ENCODE data around the gene ME3. TPM values are rescaled to one million over a fixed set of nuclear protein-coding genes. Genes with fewer than 3 reads are reported as not detected.

The ME3 gene
- total RNA-seq, 2 experiments from 2014 or later = not detected

DNA sequence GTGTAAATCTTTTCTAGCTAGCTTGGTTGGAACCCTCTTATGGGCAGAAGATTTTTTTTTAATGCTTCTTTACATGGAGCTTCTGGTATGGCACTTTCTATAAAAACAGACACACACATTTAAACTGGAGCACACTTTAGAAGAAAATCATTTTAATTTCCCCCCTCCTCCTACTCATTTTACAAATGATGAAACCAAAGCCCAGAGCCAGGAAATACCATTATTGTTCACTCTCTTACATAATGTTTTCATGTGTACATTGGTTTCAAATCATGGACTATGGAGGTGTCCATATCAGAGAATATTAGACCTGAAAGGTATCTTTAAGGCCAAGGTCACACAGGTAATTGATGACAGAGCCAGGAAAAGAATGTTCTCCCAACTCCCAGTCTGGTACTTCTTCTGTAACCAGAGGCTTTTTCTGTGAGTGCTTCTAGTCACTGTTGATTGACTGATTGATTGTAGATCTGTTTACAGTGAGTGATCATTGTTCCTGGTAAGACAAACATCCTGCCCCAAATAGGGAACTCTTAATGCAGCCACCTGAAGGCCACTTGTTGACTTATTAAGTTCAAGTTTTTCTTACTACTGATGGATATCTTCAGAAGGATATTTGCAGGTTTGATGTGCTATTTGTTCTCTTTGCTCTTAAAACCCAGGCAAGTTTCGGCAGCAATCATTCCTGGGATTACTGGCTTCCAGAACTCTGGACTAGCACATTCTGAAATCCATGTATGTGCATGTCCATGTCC, 26.8 kb upstream of the ME3 start:
- Histone ChIP-seq H3K4me3 (ENCODE audit: low read depth, low read length, poor library complexity, severe bottlenecking) (no peak overlapping the region), H2AFZ (ENCODE audit: low read length) (no peak overlapping the region), H3K27ac (ENCODE audit: low read depth, low read length, poor library complexity, severe bottlenecking) (no peak overlapping the region), H3K9me2 (ENCODE audit: insufficient read depth, low read length) (no peaks in the 10 kb centered on the region), H4K20me1 (ENCODE audit: insufficient read depth, low read length) (no peaks in the 10 kb centered on the region), H3K79me2 (ENCODE audit: insufficient read depth, low read depth, low read length) (no peaks in the 10 kb centered on the region), H3K4me2 (ENCODE audit: low read length) (no peak overlapping the region), H3K9me3 (ENCODE audit: low read length) (no peaks in the 10 kb centered on the region), H3K4me1 (ENCODE audit: insufficient read depth, low read length, poor library complexity, severe bottlenecking) (no peaks in the 10 kb centered on the region), H3K36me3 (ENCODE audit: insufficient read depth, low read length) (no peaks in the 10 kb centered on the region)
- intact Hi-C loops (cut with micrococcal nuclease; ENCODE audit: unreplicated experiment) = no loop called here
- TF ChIP-seq EZH2phosphoT487 (IDR thresholded peaks at IDR 0.05; ENCODE audit: borderline replicate concordance, low read depth, low read length) = no peak
- TF ChIP-seq, protein P1, sequence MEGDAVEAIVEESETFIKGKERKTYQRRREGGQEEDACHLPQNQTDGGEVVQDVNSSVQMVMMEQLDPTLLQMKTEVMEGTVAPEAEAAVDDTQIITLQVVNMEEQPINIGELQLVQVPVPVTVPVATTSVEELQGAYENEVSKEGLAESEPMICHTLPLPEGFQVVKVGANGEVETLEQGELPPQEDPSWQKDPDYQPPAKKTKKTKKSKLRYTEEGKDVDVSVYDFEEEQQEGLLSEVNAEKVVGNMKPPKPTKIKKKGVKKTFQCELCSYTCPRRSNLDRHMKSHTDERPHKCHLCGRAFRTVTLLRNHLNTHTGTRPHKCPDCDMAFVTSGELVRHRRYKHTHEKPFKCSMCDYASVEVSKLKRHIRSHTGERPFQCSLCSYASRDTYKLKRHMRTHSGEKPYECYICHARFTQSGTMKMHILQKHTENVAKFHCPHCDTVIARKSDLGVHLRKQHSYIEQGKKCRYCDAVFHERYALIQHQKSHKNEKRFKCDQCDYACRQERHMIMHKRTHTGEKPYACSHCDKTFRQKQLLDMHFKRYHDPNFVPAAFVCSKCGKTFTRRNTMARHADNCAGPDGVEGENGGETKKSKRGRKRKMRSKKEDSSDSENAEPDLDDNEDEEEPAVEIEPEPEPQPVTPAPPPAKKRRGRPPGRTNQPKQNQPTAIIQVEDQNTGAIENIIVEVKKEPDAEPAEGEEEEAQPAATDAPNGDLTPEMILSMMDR (conservative IDR thresholded peaks at IDR 0.05; ENCODE audit: low read length) = no peak
- ChIA-PET CTCF (ENCODE audit: unreplicated experiment) (no interaction called here), POLR2A (interaction anchor here (0.6 kb wide), 2 partner anchors 89 to 1718 kb away, joined by 3 read pairs; no protein-coding TSS in a partner anchor)
- no peak for DNase-seq (ENCODE audit: low spot score)
- no TSS peak for BruUV-seq (replicated peaks)

DNA sequence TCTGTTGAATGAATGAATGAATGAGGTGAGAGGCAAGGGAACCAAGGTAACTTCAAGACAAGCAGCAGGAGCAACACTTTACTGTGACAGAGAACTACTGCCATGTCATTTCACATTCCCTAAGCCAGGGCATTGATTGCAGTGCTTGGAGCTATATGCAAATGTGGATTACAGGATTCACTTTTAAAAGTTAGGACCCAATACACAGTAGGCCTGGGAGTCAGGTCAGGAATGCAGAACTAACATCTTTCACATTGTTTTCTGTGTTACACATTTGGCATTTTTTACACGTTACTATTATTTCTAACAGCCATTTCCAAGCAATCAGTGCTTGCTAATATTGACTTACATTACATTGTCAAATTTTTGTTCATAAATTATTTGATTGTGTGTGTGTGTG, 26.2 kb upstream of the ME3 start:
- no peak overlapping the region for H3K27ac ChIP-seq (ENCODE audit: low read depth, low read length, poor library complexity, severe bottlenecking)
- CTCF ChIA-PET (ENCODE audit: unreplicated experiment) = no interaction called here
- no peaks in the 10 kb centered on the region for H3K36me3 ChIP-seq (ENCODE audit: insufficient read depth, low read length)
- POLR2A ChIA-PET = interaction anchor here (0.6 kb wide), 2 partner anchors 90 to 1718 kb away, joined by 3 read pairs; no protein-coding TSS in a partner anchor
- no peak overlapping the region for H3K4me2 ChIP-seq (ENCODE audit: low read length)
- H3K4me1 ChIP-seq (ENCODE audit: insufficient read depth, low read length, poor library complexity, severe bottlenecking) = no peaks in the 10 kb centered on the region
- no peaks in the 10 kb centered on the region for H4K20me1 ChIP-seq (ENCODE audit: insufficient read depth, low read length)
- H3K9me3 ChIP-seq (ENCODE audit: low read length) = no peaks in the 10 kb centered on the region
- intact Hi-C loops (cut with micrococcal nuclease; ENCODE audit: unreplicated experiment) = no loop called here
- no peak for DNase-seq (ENCODE audit: low spot score)
- H3K4me3 ChIP-seq (ENCODE audit: low read depth, low read length, poor library complexity, severe bottlenecking) = no peak overlapping the region
- H3K79me2 ChIP-seq (ENCODE audit: insufficient read depth, low read depth, low read length) = no peaks in the 10 kb centered on the region
- TF ChIP-seq EZH2phosphoT487 (IDR thresholded peaks at IDR 0.05; ENCODE audit: borderline replicate concordance, low read depth, low read length) = no peak
- TF ChIP-seq, protein P1 (conservative IDR thresholded peaks at IDR 0.05; ENCODE audit: low read length) = no peak
- no peaks in the 10 kb centered on the region for H3K9me2 ChIP-seq (ENCODE audit: insufficient read depth, low read length)
- H2AFZ ChIP-seq (ENCODE audit: low read length) = no peak overlapping the region
- BruUV-seq (replicated peaks) = no TSS peak

- no peaks in the 10 kb centered on the region for H4K20me1 ChIP-seq (ENCODE audit: insufficient read depth, low read length)
- intact Hi-C loops (cut with micrococcal nuclease; ENCODE audit: unreplicated experiment) = no loop called here
- no peak overlapping the region for H3K4me2 ChIP-seq (ENCODE audit: low read length)
- H3K4me1 ChIP-seq (ENCODE audit: insufficient read depth, low read length, poor library complexity, severe bottlenecking) = no peaks in the 10 kb centered on the region
- no peak overlapping the region for H3K4me3 ChIP-seq (ENCODE audit: low read depth, low read length, poor library complexity, severe bottlenecking)
- H3K9me3 ChIP-seq (ENCODE audit: low read length) = no peaks in the 10 kb centered on the region
- H2AFZ ChIP-seq (ENCODE audit: low read length) = no peak overlapping the region
- no TSS peak for BruUV-seq (replicated peaks)
- TF ChIP-seq, protein P1 (conservative IDR thresholded peaks at IDR 0.05; ENCODE audit: low read length) = no peak
- no peaks in the 10 kb centered on the region for H3K36me3 ChIP-seq (ENCODE audit: insufficient read depth, low read length)
- no peaks in the 10 kb centered on the region for H3K9me2 ChIP-seq (ENCODE audit: insufficient read depth, low read length)
- H3K79me2 ChIP-seq (ENCODE audit: insufficient read depth, low read depth, low read length) = no peaks in the 10 kb centered on the region
- ChIA-PET POLR2A (no interaction called here), CTCF (ENCODE audit: unreplicated experiment) (no interaction called here)
- no peak overlapping the region for H3K27ac ChIP-seq (ENCODE audit: low read depth, low read length, poor library complexity, severe bottlenecking)
- DNase-seq (ENCODE audit: low spot score) = no peak
Measured at GRCh38 chr11:86696451-86696850, 24.0 kb upstream of the ME3 start.
